Adrenal gland (tissue), 12 donors: ENCODE results near the gene HMGB4. TPM values are rescaled to one million over a fixed set of nuclear protein-coding genes. Genes with fewer than 3 reads are reported as not detected.

Experiments
- DNase-seq, 7 donors: peaks; one replicate each; pipeline ENCODE4 v3.0.0-alpha.2; 2019 to 2020
- H3K27ac ChIP-seq, 5 donors: fragments of 200-600 bp; sonication (generic) in 4 of 5; 1 replicate in 3 of 5; 2 replicates in 2 of 5; pipeline versions ENCODE4 v1.5.1 to v1.8.0; 2016 to 2020; ENCODE audit warnings: mild to moderate bottlenecking in 1 of 5
- H3K27me3 ChIP-seq: fragments of 200-600 bp; 2 replicates; pipeline ENCODE4 v1.8.0; 2021
- H3K36me3 ChIP-seq, 2 donors: fragments of 200-600 bp; replicated peaks in 1 of 2; 1 replicate in 1 of 2; 2 replicates in 1 of 2; pipeline versions ENCODE4 v1.5.1 to v1.8.0; 2018 to 2022
- H3K4me1 ChIP-seq, 2 donors: fragments of 200-600 bp; replicated peaks in 1 of 2; 1 replicate in 1 of 2; 2 replicates in 1 of 2; pipeline versions ENCODE4 v1.5.1 to v1.8.0; 2018 to 2021
- H3K4me3 ChIP-seq, 4 donors: fragments of 200-600 bp; sonication (generic) in 3 of 4; one replicate each; pipeline ENCODE4 v1.5.1; 2016 to 2018
- H3K9me3 ChIP-seq, 3 donors: fragments of 200-600 bp; sonication (generic) in 1 of 3; replicated peaks in 1 of 3; 1 replicate in 2 of 3; 2 replicates in 1 of 3; pipeline versions ENCODE4 v1.5.1 to v1.8.0; 2016 to 2021
- CTCF ChIP-seq, 6 experiments: fragments of 450-650 bp in 4 of 6; fragments of 200-600 bp in 2 of 6; sonication (generic) in 1 of 6; IDR thresholded peaks; 1 replicate in 5 of 6; 2 replicates in 1 of 6; pipeline versions ENCODE4 v1.5.1 to v1.8.0; 2016 to 2021; ENCODE audit warnings: antibody characterized with exemption in 6 of 6, mild to moderate bottlenecking in 2 of 6, moderate library complexity in 1 of 6
- POLR2A ChIP-seq, 2 donors: fragments of 450-650 bp; IDR thresholded peaks; one replicate each; pipeline ENCODE4 v1.6.1; 2017; ENCODE audit warnings: antibody characterized with exemption in 2 of 2, mild to moderate bottlenecking in 2 of 2, moderate library complexity in 1 of 2
- WGBS, 4 donors: extraction: QIAGEN DNeasy Blood & Tissue Kit in 2 of 4; methylation state at CpG; one replicate each; pipeline versions ENCODE4 v1.1.5 to v1.1.7; 2013 to 2017; 5-methylcytosine and 5-hydroxymethylcytosine counted together
- intact Hi-C, 2 donors: fragments of 100-400 bp; cut with DNase I; formaldehyde crosslinking; loops; one replicate each; pipeline versions ENCODE4 v1.14.1 to v1.15.0; 2022 to 2023
- polyA plus RNA-seq, 3 donors: library from polyadenylated mRNA; stranded (reverse); fragments of 200-250 nt in 2 of 3; fragments of 350-450 nt in 1 of 3; fragmentation: Illumina TruSeq in 1 of 3; extraction: RNeasy Lipid Tissue Mini Kit (QIAGEN cat#74804) in 1 of 3; gene quantifications; one replicate each; pipeline ENCODE4 v1.2.3, GENCODE V29; 2013 to 2014
- total RNA-seq, 9 donors: library from RNA; depleted of rRNA in 4 of 9; stranded (reverse); fragments of >200 nt in 4 of 9; fragments of 120-200 nt in 1 of 9; fragmentation: NEBNext Ultra II Directional in 1 of 9; extraction: Animal tissue kit (Norgen Biotek cat#: 25700) in 1 of 9; gene quantifications; one replicate each; pipeline versions ENCODE4 v1.1.0 to v1.2.4, GENCODE V29; 2013 to 2023
- donor health status: healthy with polysubstance abuse.
- donor health status: Bipolar disorder and iron deficiency.
- donor health status: DM: yes; HTN: yes; CAD: no.
- donor health status: DM: no; HTN: no; CAD: no.
- donor health status: DM: no; HTN: no; CAD: no.
- donor health status: DM: yes; HTN: yes; CAD: no.

Gene HMGB4
- total and polyA plus RNA-seq, 12 donors = not detected

GRCh38 chr1:33819290-33819912 lies 44.5 kb upstream of the HMGB4 start:
- Histone ChIP-seq H3K4me3 (no peak overlapping the region), H3K36me3 (no peaks in the 10 kb centered on the region), H3K9me3 (no peaks in the 10 kb centered on the region), H3K27ac (no peak overlapping the region), H3K4me1 (no peaks in the 10 kb centered on the region), H3K27me3 (no peaks in the 10 kb centered on the region)
- DNase-seq = no peak
- intact Hi-C loops = no loop called here
- 85 to 94% (median 91%) methylated on average over 6 to 10 of the region's 10 CpGs for WGBS, 4 donors
- TF ChIP-seq POLR2A (IDR thresholded peaks at IDR 0.05) (no peak), CTCF (IDR thresholded peaks at IDR 0.05) (no peak)

DNA sequence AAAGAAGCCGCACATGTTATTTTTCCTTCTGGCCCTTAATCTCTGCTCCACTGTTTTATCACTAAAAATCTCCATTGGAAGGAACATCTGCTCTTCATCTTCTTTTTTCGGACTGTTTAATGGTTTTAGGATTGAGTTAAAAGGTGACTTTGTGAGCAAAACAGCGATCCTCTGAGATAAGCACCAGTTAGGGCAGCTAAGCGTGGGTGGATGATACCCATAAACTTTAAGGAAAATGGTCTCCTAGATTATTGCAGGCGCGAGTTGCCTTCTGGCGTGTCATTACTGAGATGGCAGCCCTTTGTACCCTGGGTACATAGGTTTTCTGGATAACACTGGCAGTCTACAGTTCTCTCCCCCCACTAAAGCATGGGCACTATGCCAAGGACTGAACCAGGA lies 44.0 kb upstream of the HMGB4 start:
- TF ChIP-seq CTCF (IDR thresholded peaks at IDR 0.05) (no peak), POLR2A (IDR thresholded peaks at IDR 0.05) (no peak)
- Histone ChIP-seq H3K9me3 (no peaks in the 10 kb centered on the region), H3K27ac (no peak overlapping the region), H3K4me3 (no peak overlapping the region), H3K4me1 (no peaks in the 10 kb centered on the region), H3K36me3 (no peaks in the 10 kb centered on the region), H3K27me3 (no peaks in the 10 kb centered on the region)
- WGBS, 4 donors = 72 to 86% (median 82%) methylated on average over 6 to 7 of the region's 7 CpGs
- intact Hi-C loops = no loop called here
- DNase-seq = no peak

GRCh38 chr1:33820804-33821203 lies 43.1 kb upstream of the HMGB4 start:
- intact Hi-C loops = no loop called here
- 69 to 88% (median 85%) methylated on average over 5 of the region's 5 CpGs for WGBS, 4 donors
- Histone ChIP-seq H3K4me1 (no peaks in the 10 kb centered on the region), H3K4me3 (no peak overlapping the region), H3K36me3 (no peaks in the 10 kb centered on the region), H3K27ac (no peak overlapping the region), H3K27me3 (no peaks in the 10 kb centered on the region), H3K9me3 (no peaks in the 10 kb centered on the region)
- TF ChIP-seq POLR2A (IDR thresholded peaks at IDR 0.05) (no peak), CTCF (IDR thresholded peaks at IDR 0.05) (no peak)
- DNase-seq = no peak

GRCh38 chr1:33821291-33821690 lies 42.6 kb upstream of the HMGB4 start:
- no peak overlapping the region for H3K27ac ChIP-seq
- WGBS, 4 donors = 90 to 95% (median 92%) methylated on average over 6 of the region's 6 CpGs
- DNase-seq = no peak
- H3K4me3 ChIP-seq = no peak overlapping the region
- TF ChIP-seq POLR2A (IDR thresholded peaks at IDR 0.05) (no peak), CTCF (IDR thresholded peaks at IDR 0.05) (no peak)
- H3K36me3 ChIP-seq = no peaks in the 10 kb centered on the region
- H3K9me3 ChIP-seq = no peaks in the 10 kb centered on the region
- intact Hi-C loops = no loop called here
- no peaks in the 10 kb centered on the region for H3K27me3 ChIP-seq
- H3K4me1 ChIP-seq = no peaks in the 10 kb centered on the region
